Fibroblast of lung (primary cell): ENCODE results near the gene PRRG2.

Source experiments
- CTCF ChIP-seq, 2 donors: IDR thresholded peaks in 1 of 2; conservative IDR thresholded peaks in 1 of 2; 1 replicate in 1 of 2; 2 replicates in 1 of 2; pipeline ENCODE4 v1.5.1; 2011 to 2012; ENCODE audit warnings: low read length in 2 of 2, control low read depth in 1 of 2, inconsistent platforms in 1 of 2, low read depth in 1 of 2, mild to moderate bottlenecking in 1 of 2
- EZH2 ChIP-seq: IDR thresholded peaks from 2 replicates; pipeline ENCODE4 v1.5.1; 2012; ENCODE audit warnings: low read length, control low read depth, mild to moderate bottlenecking; ENCODE audit errors: missing control alignments

GRCh38 chr19:49595819-49596404 is 14.8 kb downstream of the PRRG2 start:
- no peak for TF ChIP-seq CTCF (conservative IDR thresholded peaks at IDR 0.05 in 1 of 2, IDR thresholded peaks at IDR 0.05 in 1 of 2; ENCODE audit: low read depth in 1 of 2, low read length in 2 of 2)
- TF ChIP-seq EZH2 = no peak
